GM12872 (cell line): ENCODE results near the gene LLGL1.

Experiments used
- CTCF ChIP-seq: IDR thresholded peaks from 3 replicates; pipeline ENCODE4 v1.5.1; 2011; ENCODE audit warnings: low read depth, mild to moderate bottlenecking, low read length, moderate library complexity; ENCODE audit not compliant: insufficient read depth

Gene LLGL1

DNA sequence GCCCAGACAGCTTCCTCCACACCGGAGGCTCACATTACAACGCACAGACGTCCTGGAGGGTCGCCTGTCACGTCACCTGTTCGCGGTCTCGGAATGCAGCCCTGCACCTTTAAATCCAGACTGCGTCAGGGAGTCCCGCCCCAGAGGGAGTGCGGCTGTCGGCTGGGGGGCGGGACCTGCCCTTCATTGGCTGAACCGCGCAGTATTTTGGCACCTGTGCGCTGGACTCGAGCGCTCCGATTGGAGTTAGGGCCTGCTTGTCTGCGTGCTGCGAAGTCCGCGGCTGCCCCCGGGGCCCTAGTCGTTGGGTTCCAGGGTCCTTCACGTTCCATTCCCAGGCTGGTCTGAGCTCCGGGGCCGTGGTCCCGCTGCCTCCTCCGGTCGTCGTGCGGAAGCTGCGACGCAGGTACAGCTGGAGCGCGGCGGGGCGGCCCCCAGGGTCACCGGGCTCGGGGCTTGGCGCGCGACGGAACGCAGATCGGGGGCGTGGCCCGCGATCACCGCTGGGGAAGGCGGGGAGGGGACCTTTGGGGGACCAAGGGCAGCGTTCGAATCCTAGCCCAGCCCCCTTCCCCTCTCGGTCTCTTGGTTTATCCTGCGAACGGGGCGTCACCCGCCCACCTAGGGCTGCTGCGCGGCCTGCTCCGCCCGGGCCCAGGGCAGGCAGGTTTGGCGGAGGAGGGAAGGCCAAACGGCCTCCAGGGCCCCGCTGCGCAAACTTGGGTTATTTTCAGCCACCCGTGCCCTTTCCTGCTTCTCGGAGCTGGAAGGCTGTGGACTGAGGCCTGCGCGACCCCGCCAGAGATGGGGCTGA is 35.1 kb downstream of the LLGL1 start, which contains the start of gene MIEF2:
Gene MIEF2 (plus strand): TSS at position 331 of the 814 bp plus-strand sequence. CDS start 2,059 bp downstream, outside the sequence.
- TF ChIP-seq CTCF, result no peak

DNA sequence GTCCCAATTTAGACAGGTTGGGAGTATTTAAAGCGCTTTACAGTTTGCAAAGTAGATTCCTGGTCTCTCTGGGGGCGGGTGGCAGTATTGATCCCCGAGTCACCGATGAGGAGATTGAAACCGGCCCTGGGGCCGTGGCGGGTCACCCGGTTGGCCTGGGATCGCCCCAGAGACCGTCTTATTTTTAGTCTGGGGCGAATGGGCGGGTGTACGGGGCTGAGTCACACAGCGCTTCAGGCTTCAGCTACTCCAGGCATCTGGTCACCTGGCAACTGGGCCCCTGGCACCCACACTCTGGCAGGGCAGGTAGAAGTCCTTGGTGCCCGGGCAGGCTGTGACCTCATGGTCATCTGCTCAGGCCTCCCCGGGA is 35.7 kb downstream of the LLGL1 start:
- no peak for TF ChIP-seq CTCF

GRCh38 chr17:18261659-18262058 is 36.2 kb downstream of the LLGL1 start:
- no peak for TF ChIP-seq CTCF

DNA sequence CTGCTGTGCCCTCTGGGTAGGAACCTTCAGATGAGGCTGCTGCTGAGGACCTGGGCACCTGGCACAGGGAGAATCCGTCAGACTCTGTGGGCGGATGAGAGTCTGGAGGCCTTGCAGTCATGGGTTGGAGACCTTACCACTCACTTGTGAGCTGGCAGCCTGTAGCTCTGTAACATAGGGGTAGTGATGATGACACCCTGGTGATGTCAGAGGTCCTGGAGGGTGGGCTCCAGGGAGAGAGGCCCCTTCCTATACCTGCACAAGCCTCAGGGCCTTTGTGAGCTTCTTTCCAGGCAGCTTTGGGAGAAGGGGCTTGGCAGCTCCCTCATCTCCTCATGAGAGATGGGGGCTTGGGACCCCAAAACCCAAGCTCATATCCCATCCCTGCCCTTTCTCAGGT is 36.7 kb downstream of the LLGL1 start:
- no peak for TF ChIP-seq CTCF

DNA sequence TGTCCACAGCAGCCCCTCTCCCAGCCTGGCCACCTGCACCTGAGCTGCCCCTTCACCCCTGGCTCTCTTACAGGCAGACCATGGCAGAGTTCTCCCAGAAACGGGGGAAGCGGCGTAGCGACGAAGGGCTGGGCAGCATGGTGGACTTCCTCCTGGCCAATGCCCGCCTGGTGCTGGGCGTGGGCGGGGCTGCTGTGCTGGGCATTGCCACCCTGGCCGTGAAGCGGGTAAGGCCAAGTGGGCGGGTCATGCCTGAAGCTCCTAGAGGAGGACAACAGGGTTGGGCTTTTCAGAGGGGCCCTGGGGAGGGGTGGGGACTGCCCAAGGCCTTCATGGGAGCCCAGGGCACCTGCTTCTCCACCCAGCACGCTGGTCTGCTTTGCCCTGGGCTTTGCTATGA is 37.2 kb downstream of the LLGL1 start:
- TF ChIP-seq CTCF, result no peak

DNA sequence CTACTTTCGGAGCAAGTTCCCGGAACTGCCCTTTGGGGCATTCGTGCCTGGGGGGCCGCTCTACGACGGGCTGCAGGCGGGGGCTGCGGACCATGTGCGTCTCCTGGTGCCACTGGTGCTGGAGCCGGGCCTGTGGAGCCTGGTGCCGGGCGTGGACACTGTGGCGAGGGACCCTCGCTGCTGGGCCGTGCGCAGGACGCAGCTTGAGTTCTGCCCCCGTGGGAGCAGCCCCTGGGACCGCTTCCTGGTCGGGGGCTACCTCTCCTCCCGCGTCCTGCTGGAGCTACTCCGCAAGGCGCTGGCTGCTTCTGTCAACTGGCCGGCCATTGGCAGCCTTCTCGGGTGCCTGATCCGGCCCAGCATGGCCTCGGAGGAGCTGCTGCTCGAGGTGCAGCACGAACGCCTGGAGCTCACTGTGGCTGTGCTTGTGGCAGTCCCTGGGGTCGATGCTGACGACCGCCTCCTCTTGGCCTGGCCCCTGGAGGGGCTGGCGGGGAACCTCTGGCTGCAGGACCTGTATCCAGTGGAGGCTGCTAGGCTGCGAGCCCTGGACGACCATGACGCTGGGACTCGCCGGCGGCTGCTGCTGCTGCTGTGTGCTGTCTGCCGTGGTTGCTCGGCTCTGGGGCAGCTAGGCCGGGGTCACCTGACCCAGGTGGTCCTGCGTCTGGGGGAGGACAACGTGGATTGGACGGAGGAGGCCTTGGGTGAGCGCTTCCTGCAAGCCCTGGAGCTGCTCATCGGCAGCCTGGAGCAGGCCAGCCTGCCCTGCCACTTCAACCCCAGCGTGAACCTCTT is 38.6 kb downstream of the LLGL1 start:
- TF ChIP-seq CTCF, result no peak

GRCh38 chr17:18267366-18267765 is 41.9 kb downstream of the LLGL1 start:
- no peak for TF ChIP-seq CTCF
